Type B pancreatic cell (in vitro differentiated cells): ENCODE measurements around the gene RBFOX1. TPM values are rescaled to one million over a fixed set of nuclear protein-coding genes. Genes with fewer than 3 reads are reported as not detected.

Experiments used
- DNase-seq: peaks from one replicate; pipeline ENCODE4 v3.0.0; 2021; ENCODE audit warnings: mixed read lengths; ENCODE audit not compliant: unreplicated experiment; ENCODE audit errors: extremely low spot score
- H3K27ac Mint-ChIP-seq: 2 replicates; pipeline ENCODE4 v1.8.0; 2021; ENCODE audit warnings: mild to moderate bottlenecking, mixed read lengths
- H3K27me3 Mint-ChIP-seq: 2 replicates; pipeline ENCODE4 v1.8.0; 2021; ENCODE audit warnings: mixed read lengths
- H3K36me3 Mint-ChIP-seq: 2 replicates; pipeline ENCODE4 v1.8.0; 2021; ENCODE audit warnings: mixed read lengths
- H3K4me1 Mint-ChIP-seq: one replicate; pipeline ENCODE4 v1.8.0; 2021; ENCODE audit warnings: mixed read lengths; ENCODE audit not compliant: unreplicated experiment
- H3K4me3 Mint-ChIP-seq: 2 replicates; pipeline ENCODE4 v1.8.0; 2021; ENCODE audit warnings: mild to moderate bottlenecking, mixed read lengths
- H3K9me3 Mint-ChIP-seq: 2 replicates; pipeline ENCODE4 v1.8.0; 2021; ENCODE audit warnings: mixed read lengths
- CTCF ChIP-seq: fragments of 200-600 bp; sonication (generic); conservative IDR thresholded peaks from 2 replicates; pipeline ENCODE4 v1.5.0; 2021; ENCODE audit warnings: antibody characterized with exemption, mild to moderate bottlenecking
- total RNA-seq: library from RNA; stranded (reverse); gene quantifications from 2 replicates; pipeline ENCODE4 v1.2.1, GENCODE V29; 2021; ENCODE audit warnings: low replicate concordance

The RBFOX1 gene
- total RNA-seq, 1 donor from 2014 or later = 21.0 TPM

- no peak for TF ChIP-seq CTCF
- Mint-ChIP-seq H3K36me3 (no peaks in the 10 kb centered on the region), H3K4me1 (no peaks in the 10 kb centered on the region), H3K27ac (no peak overlapping the region), H3K27me3 (no peaks in the 10 kb centered on the region), H3K9me3 (no peaks in the 10 kb centered on the region), H3K4me3 (no peak overlapping the region)
- DNase-seq = no peak
Observed at GRCh38 chr16:7675628-7676027, 343.0 kb downstream of the RBFOX1 start.

- Mint-ChIP-seq H3K27ac (no peak overlapping the region), H3K9me3 (no peaks in the 10 kb centered on the region), H3K27me3 (peaks cover 1% of the 10 kb centered on the region), H3K36me3 (no peaks in the 10 kb centered on the region), H3K4me1 (no peaks in the 10 kb centered on the region), H3K4me3 (no peak overlapping the region)
- TF ChIP-seq CTCF = no peak
- no peak for DNase-seq
Observed at GRCh38 chr16:7680296-7680695, 347.7 kb downstream of the RBFOX1 start.

GRCh38 chr16:7688811-7689210, 356.2 kb downstream of the RBFOX1 start:
- DNase-seq = no peak
- H3K27me3 Mint-ChIP-seq = peaks cover 6% of the 10 kb centered on the region
- H3K4me3 Mint-ChIP-seq = no peak overlapping the region
- H3K4me1 Mint-ChIP-seq = no peaks in the 10 kb centered on the region
- TF ChIP-seq CTCF = no peak
- H3K9me3 Mint-ChIP-seq = no peaks in the 10 kb centered on the region
- H3K27ac Mint-ChIP-seq = no peak overlapping the region
- no peaks in the 10 kb centered on the region for H3K36me3 Mint-ChIP-seq

DNA sequence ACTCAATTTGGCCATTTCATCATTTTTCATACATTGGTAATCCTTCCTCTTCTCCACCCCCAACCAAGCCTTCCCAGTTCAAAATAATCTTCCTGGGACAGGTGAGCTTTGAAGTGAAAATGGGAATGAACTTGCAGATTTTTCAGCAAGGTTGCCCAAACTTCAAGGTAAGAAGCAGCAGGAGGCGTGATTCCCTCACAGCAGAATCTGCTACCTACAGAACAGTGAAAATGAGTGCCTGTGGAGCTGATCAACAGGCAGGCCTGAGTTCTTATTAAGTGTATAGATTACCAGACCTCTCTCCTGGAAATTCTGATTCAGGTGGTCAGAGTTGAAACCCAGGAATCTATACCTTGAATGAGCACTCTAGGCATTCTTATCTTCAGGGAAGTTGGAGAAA, 356.6 kb downstream of the RBFOX1 start:
- Mint-ChIP-seq H3K9me3 (no peaks in the 10 kb centered on the region), H3K27me3 (peaks cover 6% of the 10 kb centered on the region), H3K4me1 (no peaks in the 10 kb centered on the region), H3K36me3 (no peaks in the 10 kb centered on the region), H3K4me3 (no peak overlapping the region), H3K27ac (no peak overlapping the region)
- no peak for TF ChIP-seq CTCF
- no peak for DNase-seq

- Mint-ChIP-seq H3K9me3 (no peaks in the 10 kb centered on the region), H3K27me3 (peaks cover 3% of the 10 kb centered on the region), H3K36me3 (no peaks in the 10 kb centered on the region), H3K4me3 (no peak overlapping the region), H3K4me1 (no peaks in the 10 kb centered on the region), H3K27ac (no peak overlapping the region)
- DNase-seq = no peak
- no peak for TF ChIP-seq CTCF
Observed at GRCh38 chr16:7691533-7691932, 358.9 kb downstream of the RBFOX1 start.

DNA sequence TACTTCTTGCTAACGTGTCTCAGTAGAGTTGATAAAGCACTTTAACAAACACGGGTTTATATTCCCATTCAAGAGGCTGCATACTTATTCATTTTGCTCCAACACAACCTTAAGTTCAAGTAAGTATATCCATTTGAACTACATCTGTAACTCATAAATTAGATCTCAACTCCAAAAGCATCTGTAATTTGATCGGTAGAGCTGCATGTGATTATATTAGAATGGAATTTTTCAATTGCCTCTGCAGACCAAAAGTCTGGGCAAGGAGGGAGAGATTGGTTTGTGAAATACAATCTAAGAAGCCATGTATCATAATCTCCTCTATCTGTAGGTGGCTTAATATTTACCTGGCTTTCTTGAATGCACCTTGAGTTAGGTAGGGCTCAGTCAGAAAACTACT, 371.0 kb downstream of the RBFOX1 start:
- Mint-ChIP-seq H3K27ac (no peak overlapping the region), H3K27me3 (no peaks in the 10 kb centered on the region), H3K4me3 (no peak overlapping the region), H3K36me3 (no peaks in the 10 kb centered on the region), H3K4me1 (no peaks in the 10 kb centered on the region), H3K9me3 (no peaks in the 10 kb centered on the region)
- DNase-seq = no peak
- no peak for TF ChIP-seq CTCF
